Activated T-helper 2 cell treated with anti-CD3 and anti-CD28 coated beads, Interferon-gamma antibody, Interleukin-2, Interleukin-4, amounts not matched to agents 10 μg/mL and 5 μg/mL and 100 μg/mL, durations not matched to agents 14 hours and 24 hours and 36 hours (primary cell): Measurements from ENCODE around the gene RAVER1. TPM values are rescaled to one million over a fixed set of nuclear protein-coding genes. Genes with fewer than 3 reads are reported as not detected.
A peak's percentile ranks its signal among the peaks of the same experiment; 100 is the strongest.

Experiments used
- DNase-seq: peaks from one replicate; pipeline ENCODE4 v3.0.0; 2021; ENCODE audit warnings: low spot score
- H3K27ac Mint-ChIP-seq: one replicate; pipeline ENCODE4 v1.8.0; 2021; ENCODE audit warnings: mixed read lengths
- H3K27me3 Mint-ChIP-seq: one replicate; pipeline ENCODE4 v1.8.0; 2021; ENCODE audit warnings: low read depth, mixed read lengths
- H3K36me3 Mint-ChIP-seq: one replicate; pipeline ENCODE4 v1.8.0; 2021; ENCODE audit warnings: low read depth, mixed read lengths
- H3K4me1 Mint-ChIP-seq: one replicate; pipeline ENCODE4 v1.8.0; 2021; ENCODE audit warnings: low read depth, mixed read lengths
- H3K4me3 Mint-ChIP-seq: one replicate; pipeline ENCODE4 v1.8.0; 2021; ENCODE audit warnings: low read depth, mild to moderate bottlenecking, moderate library complexity, mixed read lengths
- H3K9me3 Mint-ChIP-seq: one replicate; pipeline ENCODE4 v1.8.0; 2021; ENCODE audit warnings: mixed read lengths
- intact Hi-C: fragments of 100-400 bp; cut with micrococcal nuclease; formaldehyde crosslinking; loops from one replicate; pipeline ENCODE4 v1.15.1; 2023
- total RNA-seq: library from RNA; stranded (reverse); gene quantifications from 2 replicates; pipeline ENCODE4 v1.2.3, GENCODE V29; 2022

The RAVER1 gene
- total RNA-seq, 1 donor from 2014 or later: 90.3 TPM

- Mint-ChIP-seq H3K4me1 (peaks cover 10% of the 10 kb centered on the region), H3K4me3 (no peak overlapping the region), H3K36me3 (peaks cover 3% of the 10 kb centered on the region), H3K9me3 (no peaks in the 10 kb centered on the region), H3K27me3 (peaks cover 18% of the 10 kb centered on the region), H3K27ac (no peak overlapping the region)
- intact Hi-C loops: loop anchor here (10.0 kb wide), 1 partner anchor 355 kb away; the partner anchor contains the start of gene ILF3
- DNase-seq: no peak
Observed at GRCh38 chr19:10299545-10300458, 33.5 kb downstream of the RAVER1 start.

GRCh38 chr19:10295847-10296591 lies 37.3 kb downstream of the RAVER1 start:
- Mint-ChIP-seq H3K36me3 (peaks cover 9% of the 10 kb centered on the region), H3K27ac (no peak overlapping the region), H3K4me3 (peak overlapping the region; percentile 69), H3K27me3 (peaks cover 46% of the 10 kb centered on the region), H3K9me3 (no peaks in the 10 kb centered on the region), H3K4me1 (peaks cover 29% of the 10 kb centered on the region)
- no peak for DNase-seq
- intact Hi-C loops: loop anchor here (1.0 to 10.0 kb wide), 2 partner anchors 9 to 359 kb away; partner anchors contain the start of gene ILF3

GRCh38 chr19:10295305-10295846 lies 38.0 kb downstream of the RAVER1 start:
- Mint-ChIP-seq H3K4me3 (peak overlapping the region; percentile 69), H3K27ac (no peak overlapping the region), H3K9me3 (no peaks in the 10 kb centered on the region), H3K36me3 (peaks cover 9% of the 10 kb centered on the region), H3K27me3 (peaks cover 51% of the 10 kb centered on the region), H3K4me1 (peaks cover 35% of the 10 kb centered on the region)
- DNase-seq: peak; percentile 64
- intact Hi-C loops: loop anchor here (1.0 to 10.0 kb wide), 2 partner anchors 8 to 359 kb away; partner anchors contain the start of gene ILF3

GRCh38 chr19:10294368-10294697 lies 39.0 kb downstream of the RAVER1 start:
- H3K4me3 Mint-ChIP-seq: peak overlapping the region; percentile 2
- peaks cover 9% of the 10 kb centered on the region for H3K36me3 Mint-ChIP-seq
- H3K4me1 Mint-ChIP-seq: peaks cover 41% of the 10 kb centered on the region
- peaks cover 53% of the 10 kb centered on the region for H3K27me3 Mint-ChIP-seq
- intact Hi-C loops: loop anchor here (10.0 kb wide), 1 partner anchor 360 kb away; the partner anchor contains the start of gene ILF3
- no peak overlapping the region for H3K27ac Mint-ChIP-seq
- no peaks in the 10 kb centered on the region for H3K9me3 Mint-ChIP-seq
- no peak for DNase-seq

- intact Hi-C loops: loop anchor here (10.0 kb wide), 1 partner anchor 361 kb away; the partner anchor contains the start of gene ILF3
- no peak overlapping the region for H3K27ac Mint-ChIP-seq
- H3K36me3 Mint-ChIP-seq: peaks cover 9% of the 10 kb centered on the region
- peak overlapping the region; percentile 37 for H3K4me3 Mint-ChIP-seq
- H3K9me3 Mint-ChIP-seq: no peaks in the 10 kb centered on the region
- DNase-seq: no peak
- peaks cover 44% of the 10 kb centered on the region for H3K4me1 Mint-ChIP-seq
- peaks cover 54% of the 10 kb centered on the region for H3K27me3 Mint-ChIP-seq
Observed at GRCh38 chr19:10293637-10294367, 39.5 kb downstream of the RAVER1 start.

- no peak for DNase-seq
- peaks cover 58% of the 10 kb centered on the region for H3K27me3 Mint-ChIP-seq
- peaks cover 49% of the 10 kb centered on the region for H3K4me1 Mint-ChIP-seq
- H3K9me3 Mint-ChIP-seq: no peaks in the 10 kb centered on the region
- no peak overlapping the region for H3K27ac Mint-ChIP-seq
- peaks cover 9% of the 10 kb centered on the region for H3K36me3 Mint-ChIP-seq
- intact Hi-C loops: loop anchor here (10.0 kb wide), 1 partner anchor 362 kb away; the partner anchor contains the start of gene ILF3
- H3K4me3 Mint-ChIP-seq: peak overlapping the region; percentile 79
Observed at GRCh38 chr19:10292789-10293636, 40.3 kb downstream of the RAVER1 start.

- intact Hi-C loops: loop anchor here (10.0 kb wide), 1 partner anchor 363 kb away; the partner anchor contains the start of gene ILF3
- no peaks in the 10 kb centered on the region for H3K9me3 Mint-ChIP-seq
- peaks cover 9% of the 10 kb centered on the region for H3K36me3 Mint-ChIP-seq
- H3K27ac Mint-ChIP-seq: no peak overlapping the region
- H3K27me3 Mint-ChIP-seq: peaks cover 60% of the 10 kb centered on the region
- H3K4me1 Mint-ChIP-seq: peaks cover 53% of the 10 kb centered on the region
- peak; percentile 72 for DNase-seq
- peak overlapping the region; percentile 79 for H3K4me3 Mint-ChIP-seq
Observed at GRCh38 chr19:10292206-10292788, 41.0 kb downstream of the RAVER1 start.

- Mint-ChIP-seq H3K36me3 (peaks cover 9% of the 10 kb centered on the region), H3K9me3 (no peaks in the 10 kb centered on the region), H3K4me3 (peak overlapping the region; percentile 79), H3K4me1 (peaks cover 58% of the 10 kb centered on the region), H3K27ac (no peak overlapping the region), H3K27me3 (peaks cover 58% of the 10 kb centered on the region)
- intact Hi-C loops: loop anchor here (10.0 kb wide), 1 partner anchor 363 kb away; the partner anchor contains the start of gene ILF3
- no peak for DNase-seq
Observed at GRCh38 chr19:10291554-10292205, 41.6 kb downstream of the RAVER1 start.

- H3K27me3 Mint-ChIP-seq: peaks cover 57% of the 10 kb centered on the region
- no peaks in the 10 kb centered on the region for H3K9me3 Mint-ChIP-seq
- peaks cover 16% of the 10 kb centered on the region for H3K36me3 Mint-ChIP-seq
- no peak overlapping the region for H3K27ac Mint-ChIP-seq
- H3K4me3 Mint-ChIP-seq: peak overlapping the region; percentile 79
- peak; percentile 49 for DNase-seq
- intact Hi-C loops: loop anchor here (10.0 kb wide), 1 partner anchor 364 kb away; the partner anchor contains the start of gene ILF3
- peaks cover 65% of the 10 kb centered on the region for H3K4me1 Mint-ChIP-seq
Observed at GRCh38 chr19:10290876-10291553, 42.3 kb downstream of the RAVER1 start.

- Mint-ChIP-seq H3K4me1 (peaks cover 65% of the 10 kb centered on the region), H3K27ac (peak overlapping the region; percentile 68), H3K9me3 (no peaks in the 10 kb centered on the region), H3K36me3 (peaks cover 18% of the 10 kb centered on the region), H3K4me3 (peak overlapping the region; percentile 79), H3K27me3 (peaks cover 52% of the 10 kb centered on the region)
- DNase-seq: no peak
- intact Hi-C loops: loop anchor here (10.0 kb wide), 1 partner anchor 364 kb away; the partner anchor contains the start of gene ILF3
Observed at GRCh38 chr19:10290357-10290875, 42.9 kb downstream of the RAVER1 start.
